HEK293T (cell line): ENCODE results near the gene EVI5L.

Experiments used
- CTCF ChIA-PET: fragments of 350-600 bp; formaldehyde crosslinking; extraction: SDS; loops from one replicate; lab custom pipeline; 2021; ENCODE audit warnings: antibody characterized with exemption, inconsistent platforms; lab: Yijun Ruan, JAX
- POLR2A ChIA-PET: fragments of 350-600 bp; formaldehyde crosslinking; extraction: SDS; loops from one replicate; lab custom pipeline; 2020; ENCODE audit warnings: antibody characterized with exemption, inconsistent platforms; lab: Yijun Ruan, JAX
- DNase-seq: peaks from one replicate; pipeline ENCODE4 v3.0.0; 2012; ENCODE audit warnings: mixed read lengths; ENCODE audit errors: extremely low spot score
- ARNT ChIP-seq: fragments of 450-650 bp; IDR thresholded peaks from 2 replicates; pipeline ENCODE4 v1.6.1; 2017; ENCODE audit warnings: mild to moderate bottlenecking
- BHLHE40 ChIP-seq: fragments of 450-650 bp; IDR thresholded peaks from 2 replicates; pipeline ENCODE4 v1.6.1; 2016; ENCODE audit warnings: mild to moderate bottlenecking, moderate library complexity, borderline replicate concordance
- CTBP1 ChIP-seq: fragments of 450-650 bp; IDR thresholded peaks from 2 replicates; pipeline ENCODE4 v1.6.1; 2016; ENCODE audit warnings: borderline replicate concordance
- ELF4 ChIP-seq: fragments of 450-650 bp; IDR thresholded peaks from 2 replicates; pipeline ENCODE4 v1.6.1; 2017; ENCODE audit warnings: antibody characterized with exemption
- FOXA1 ChIP-seq: fragments of 450-650 bp; IDR thresholded peaks from 2 replicates; pipeline ENCODE4 v1.6.1; 2016; ENCODE audit warnings: mild to moderate bottlenecking
- FOXK2 ChIP-seq: fragments of 450-650 bp; IDR thresholded peaks from 2 replicates; pipeline ENCODE4 v1.6.1; 2016; ENCODE audit warnings: mild to moderate bottlenecking
- FOXM1 ChIP-seq: fragments of 450-650 bp; IDR thresholded peaks from 2 replicates; pipeline ENCODE4 v1.6.1; 2017; ENCODE audit warnings: mild to moderate bottlenecking, borderline replicate concordance
- HDGF ChIP-seq: fragments of 450-650 bp; IDR thresholded peaks from 2 replicates; pipeline ENCODE4 v1.6.1; 2017; ENCODE audit warnings: antibody characterized with exemption, borderline replicate concordance
- L3MBTL2 ChIP-seq: fragments of 450-650 bp; conservative IDR thresholded peaks from 2 replicates; pipeline ENCODE4 v1.6.1; 2016; ENCODE audit warnings: mild to moderate bottlenecking
- LEF1 ChIP-seq: fragments of 450-650 bp; IDR thresholded peaks from 2 replicates; pipeline ENCODE4 v1.6.1; 2017; ENCODE audit warnings: mild to moderate bottlenecking, borderline replicate concordance
- NFRKB ChIP-seq: fragments of 450-650 bp; IDR thresholded peaks from 2 replicates; pipeline ENCODE4 v1.6.1; 2016; ENCODE audit warnings: mild to moderate bottlenecking, moderate library complexity
- SP1 ChIP-seq: fragments of 450-650 bp; IDR thresholded peaks from 2 replicates; pipeline ENCODE4 v1.6.1; 2017
- SUZ12 ChIP-seq: fragments of 450-650 bp; IDR thresholded peaks from 2 replicates; pipeline ENCODE4 v1.6.1; 2016; ENCODE audit warnings: mild to moderate bottlenecking
- TARDBP ChIP-seq: fragments of 450-650 bp; IDR thresholded peaks from 2 replicates; pipeline ENCODE4 v1.6.1; 2016
- ZNF384 ChIP-seq: fragments of 450-650 bp; IDR thresholded peaks from 2 replicates; pipeline ENCODE4 v1.6.1; 2016
- TF ChIP-seq, protein P1 (sequence below): fragments of 450-650 bp; IDR thresholded peaks from 2 replicates; pipeline ENCODE4 v1.6.1; 2016

The EVI5L gene

DNA sequence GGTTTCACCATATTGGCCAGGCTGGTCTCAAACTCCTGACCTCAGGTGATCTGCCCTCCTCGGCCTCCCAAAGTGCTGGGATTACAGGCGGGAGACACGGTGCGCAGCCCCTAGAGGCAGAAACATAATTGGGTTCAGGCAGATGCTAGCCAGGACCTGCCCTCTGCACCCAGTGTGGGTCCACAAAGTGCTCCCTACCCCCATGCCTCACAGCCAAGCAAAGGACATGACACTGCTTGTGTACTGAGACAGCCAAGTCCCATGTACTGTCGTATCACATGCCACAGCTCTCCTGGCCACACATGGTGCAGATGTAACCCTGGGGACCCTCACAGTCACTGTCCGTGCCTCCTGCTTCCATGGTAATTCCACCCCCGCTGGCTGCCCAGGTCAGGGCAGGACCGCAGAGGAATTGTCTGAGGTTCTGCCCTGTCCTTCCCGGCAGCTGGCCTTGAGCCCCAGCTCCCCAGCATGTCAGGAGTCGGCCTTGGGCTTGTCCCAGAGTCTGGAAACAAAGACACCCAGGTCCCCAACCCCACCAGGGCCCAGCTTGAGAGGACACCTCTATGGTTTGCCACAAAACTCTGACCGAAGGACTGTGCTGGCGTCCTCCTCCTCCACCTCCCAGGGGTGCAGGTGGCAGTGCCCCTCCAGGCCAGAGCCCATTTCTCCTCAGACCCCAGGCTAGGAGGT is 36.5 kb downstream of the EVI5L start:
- TF ChIP-seq ELF4 = no peak
- TF ChIP-seq HDGF = no peak
- no peak for TF ChIP-seq L3MBTL2
- no peak for TF ChIP-seq SUZ12
- no peak for TF ChIP-seq FOXA1
- TF ChIP-seq LEF1 = no peak
- no peak for TF ChIP-seq ZNF384
- no peak for TF ChIP-seq CTBP1
- TF ChIP-seq SP1 = no peak
- TF ChIP-seq NFRKB = no peak
- TF ChIP-seq FOXM1 = no peak
- TF ChIP-seq BHLHE40 = no peak
- no peak for TF ChIP-seq ARNT
- POLR2A ChIA-PET = interaction anchor here (0.9 kb wide), 1 partner anchor 37 kb away, joined by 3 read pairs; the partner anchor contains the start of gene MAP2K7
- no peak for DNase-seq
- CTCF ChIA-PET = interaction anchor here (1.4 kb wide), 1 partner anchor 14 kb away, joined by 4 read pairs; no protein-coding TSS in a partner anchor

DNA sequence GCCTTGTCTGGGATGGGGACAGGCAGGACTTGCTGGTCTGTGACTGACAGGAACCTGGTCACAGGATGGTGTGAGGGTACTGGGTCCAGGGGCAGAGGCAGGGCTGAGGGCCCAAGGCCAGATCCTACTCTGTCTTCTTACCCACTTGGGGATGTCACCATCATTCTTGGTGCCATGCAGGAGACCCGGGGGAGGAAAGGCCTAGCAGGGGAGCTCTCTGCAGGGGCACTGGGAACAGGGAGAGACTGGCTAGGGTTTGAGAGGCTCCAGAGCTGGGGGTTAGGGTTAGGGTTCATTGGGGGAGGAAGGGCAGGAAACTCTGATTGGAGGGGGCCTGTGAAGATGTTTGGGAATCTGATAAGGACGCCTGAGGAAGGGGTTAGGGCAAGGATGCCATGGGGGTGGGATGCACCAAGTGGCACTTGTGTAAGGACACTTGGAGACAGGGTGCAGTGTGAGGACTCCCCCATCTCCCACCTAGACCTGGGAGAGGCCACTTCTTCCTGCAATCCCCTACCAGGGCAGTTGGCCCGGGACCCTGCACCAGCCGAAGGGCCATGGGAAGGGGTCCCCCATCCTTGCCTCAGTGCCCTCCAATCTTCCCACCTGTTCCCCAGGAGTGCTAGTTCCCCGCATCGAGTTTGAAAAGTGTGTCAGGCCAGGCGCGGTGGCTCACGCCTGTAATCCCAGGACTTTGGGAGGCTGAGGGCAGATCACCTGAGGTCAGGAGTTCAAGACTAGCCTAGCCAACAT is 37.2 kb downstream of the EVI5L start:
- POLR2A ChIA-PET = no interaction called here
- DNase-seq = no peak
- TF ChIP-seq, protein P1, sequence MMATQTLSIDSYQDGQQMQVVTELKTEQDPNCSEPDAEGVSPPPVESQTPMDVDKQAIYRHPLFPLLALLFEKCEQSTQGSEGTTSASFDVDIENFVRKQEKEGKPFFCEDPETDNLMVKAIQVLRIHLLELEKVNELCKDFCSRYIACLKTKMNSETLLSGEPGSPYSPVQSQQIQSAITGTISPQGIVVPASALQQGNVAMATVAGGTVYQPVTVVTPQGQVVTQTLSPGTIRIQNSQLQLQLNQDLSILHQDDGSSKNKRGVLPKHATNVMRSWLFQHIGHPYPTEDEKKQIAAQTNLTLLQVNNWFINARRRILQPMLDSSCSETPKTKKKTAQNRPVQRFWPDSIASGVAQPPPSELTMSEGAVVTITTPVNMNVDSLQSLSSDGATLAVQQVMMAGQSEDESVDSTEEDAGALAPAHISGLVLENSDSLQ = no peak
- TF ChIP-seq HDGF = no peak
- TF ChIP-seq SP1 = no peak
- CTCF ChIA-PET = interaction anchor here (1.4 kb wide), 1 partner anchor 15 kb away, joined by 4 read pairs; no protein-coding TSS in a partner anchor

DNA sequence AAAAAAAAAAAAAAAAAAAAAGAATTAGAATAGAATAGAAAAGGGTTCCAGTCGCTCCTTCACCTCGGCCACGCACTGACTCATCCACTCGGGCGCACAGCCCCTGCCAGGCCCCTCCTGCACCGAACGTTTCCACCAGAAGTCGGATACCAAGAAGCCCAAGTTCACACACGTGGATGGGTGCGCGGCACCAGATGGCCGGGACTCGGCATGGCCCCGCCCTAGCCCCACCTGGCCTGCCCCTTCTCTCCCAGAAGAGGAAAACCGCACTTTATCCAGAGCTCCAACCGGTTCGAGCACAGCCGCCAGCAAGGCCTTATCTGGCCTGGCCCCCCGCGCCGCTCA is 38.3 kb downstream of the EVI5L start:
- CTCF ChIA-PET = interaction anchor here (0.5 to 2.0 kb wide), 11 partner anchors 10 to 216 kb away, joined by 3 to 19 read pairs (median 5); partner anchors contain the start of genes SNAPC2 and TIMM44
- TF ChIP-seq L3MBTL2 = no peak; the same call in 1 of the 2 replicates
- TF ChIP-seq FOXA1 = no peak
- no peak for TF ChIP-seq TARDBP
- no peak for TF ChIP-seq NFRKB
- TF ChIP-seq ELF4 = no peak
- TF ChIP-seq, protein P1 = no peak
- TF ChIP-seq HDGF = no peak
- TF ChIP-seq FOXK2 = no peak
- TF ChIP-seq SUZ12 = no peak
- TF ChIP-seq FOXM1 = no peak
- TF ChIP-seq BHLHE40 = no peak
- no peak for TF ChIP-seq SP1
- TF ChIP-seq ZNF384 = no peak
- TF ChIP-seq CTBP1 = no peak
- POLR2A ChIA-PET = interaction anchor here (0.9 to 2.0 kb wide), 6 partner anchors 11 to 645 kb away, joined by 3 to 18 read pairs (median 14); partner anchors contain the start of genes LRRC8E, MAP2K7, SNAPC2 and TIMM44
- no peak for DNase-seq

DNA sequence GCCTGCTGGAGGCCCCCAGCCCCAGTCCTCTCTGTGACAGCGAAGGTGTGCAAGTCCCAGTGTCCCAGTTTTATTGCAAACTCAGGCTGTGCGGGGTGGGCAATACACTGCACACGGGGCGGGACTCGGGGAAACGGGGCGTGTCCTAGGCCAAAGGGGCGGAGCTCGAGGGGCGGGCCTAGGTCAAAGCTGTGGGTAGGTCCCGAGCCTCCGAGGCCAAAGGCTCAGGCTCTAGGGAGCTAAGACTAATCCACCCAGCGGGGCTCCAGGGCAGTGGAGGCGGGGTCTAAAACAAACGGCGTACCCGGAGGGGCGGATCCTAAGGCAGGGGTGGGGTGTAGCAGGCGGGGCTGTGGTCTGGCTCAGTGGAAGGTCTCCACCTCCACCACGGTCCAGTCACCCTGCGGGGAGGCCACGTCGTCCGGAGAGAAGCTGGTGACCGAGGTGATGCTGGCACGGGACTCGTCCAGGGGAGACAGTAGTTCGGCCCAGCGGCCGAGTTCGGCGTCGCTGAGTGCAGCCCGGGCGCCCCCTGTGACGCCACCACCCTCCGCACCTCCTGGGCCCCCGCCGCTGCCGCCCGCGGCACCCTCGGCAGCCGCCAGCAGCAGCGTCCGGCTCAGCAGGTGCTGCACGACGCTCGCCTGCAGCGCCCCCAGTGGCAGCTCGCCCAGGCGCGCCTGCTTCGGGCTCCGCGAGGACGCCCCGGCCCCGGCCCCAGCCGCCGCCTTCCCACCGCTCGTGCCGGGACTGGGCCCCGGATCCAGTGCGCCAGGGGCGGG is 38.8 kb downstream of the EVI5L start:
- POLR2A ChIA-PET = interaction anchor here (0.6 to 2.0 kb wide), 10 partner anchors 12 to 645 kb away, joined by 3 to 18 read pairs (median 5); partner anchors contain the start of genes EVI5L, LRRC8E, MAP2K7 and SNAPC2
- CTCF ChIA-PET = interaction anchor here (0.5 to 2.0 kb wide), 21 partner anchors 9 to 362 kb away, joined by 3 to 19 read pairs (median 5); partner anchors contain the start of genes LRRC8E, MAP2K7, MCOLN1 and SNAPC2
- TF ChIP-seq CTBP1 (no peak), SP1 (peak; percentile 35; the same call in 1 of the 2 replicates)
- DNase-seq = peak; percentile 88

DNA sequence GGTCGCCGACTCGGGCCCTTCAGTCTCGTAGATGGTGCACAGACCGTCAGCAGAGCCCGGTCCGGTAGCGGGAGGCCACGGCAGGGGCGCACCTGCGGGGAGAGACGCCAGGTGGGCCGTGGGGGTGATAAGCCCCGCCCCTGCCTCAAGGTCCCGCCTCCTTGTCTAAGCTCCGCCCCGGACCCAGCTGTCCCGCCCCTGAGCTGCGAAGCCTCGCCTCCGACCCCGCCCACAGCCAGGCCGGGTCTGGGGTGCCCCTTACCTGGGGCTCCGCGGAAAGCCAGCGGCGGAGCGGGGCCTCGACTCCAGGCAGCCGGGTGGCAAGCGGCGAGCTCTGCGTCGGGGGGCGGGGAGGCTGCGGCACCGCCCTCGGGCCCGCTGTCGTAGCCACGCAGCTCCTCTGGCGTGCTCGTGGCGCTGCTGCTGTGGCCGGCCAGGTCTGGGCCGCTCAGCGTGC is 39.5 kb downstream of the EVI5L start:
- ChIA-PET POLR2A (interaction anchor here (0.6 to 2.0 kb wide), 9 partner anchors 19 to 644 kb away, joined by 3 to 18 read pairs (median 6); partner anchors contain the start of genes EVI5L, LRRC8E, MAP2K7 and SNAPC2), CTCF (interaction anchor here (0.6 to 2.0 kb wide), 18 partner anchors 8 to 538 kb away, joined by 3 to 19 read pairs (median 5); partner anchors contain the start of genes LRRC8E, MAP2K7, MCOLN1 and SNAPC2)
- no peak for TF ChIP-seq CTBP1
- no peak for TF ChIP-seq FOXK2
- no peak for TF ChIP-seq FOXM1
- TF ChIP-seq LEF1 = no peak
- no peak for TF ChIP-seq SUZ12
- TF ChIP-seq NFRKB = no peak
- TF ChIP-seq TARDBP = no peak
- TF ChIP-seq HDGF = no peak
- no peak for TF ChIP-seq ELF4
- TF ChIP-seq SP1 = no peak
- no peak for TF ChIP-seq ARNT
- no peak for TF ChIP-seq L3MBTL2
- TF ChIP-seq, protein P1 = no peak
- no peak for TF ChIP-seq ZNF384
- TF ChIP-seq BHLHE40 = no peak
- no peak for TF ChIP-seq FOXA1
- peak; percentile 69 for DNase-seq
